Activated naive CD4-positive, alpha-beta T cell treated with anti-CD3 and anti-CD28 coated beads, Interleukin-2, amount 50 U/mL, for 72 hours (primary cell): Measurements from ENCODE around the gene SLC35E2B. TPM values are rescaled to one million over a fixed set of nuclear protein-coding genes. Genes with fewer than 3 reads are reported as not detected.
A peak's percentile ranks its signal among the peaks of the same experiment; 100 is the strongest.

Source experiments
- ATAC-seq, 2 donors: fragments of 150-1000 bp; cut with Tn5 transposase; 2 replicates each; pipeline ENCODE4 v1.10.0; 2021; ENCODE audit warnings: mild to moderate bottlenecking in 2 of 2, moderate library complexity in 2 of 2
- DNase-seq, 2 donors: peaks; one replicate each; pipeline ENCODE4 v3.0.0; 2021 to 2022; ENCODE audit warnings: low spot score in 2 of 2
- H3K27ac Mint-ChIP-seq, 2 donors: one replicate each; pipeline ENCODE4 v1.8.0; 2022; ENCODE audit warnings: mild to moderate bottlenecking in 2 of 2, mixed read lengths in 2 of 2
- H3K36me3 Mint-ChIP-seq, 2 donors: one replicate each; pipeline ENCODE4 v1.8.0; 2022; ENCODE audit warnings: mixed read lengths in 2 of 2
- H3K9me3 Mint-ChIP-seq, 2 donors: one replicate each; pipeline ENCODE4 v1.8.0; 2022; ENCODE audit warnings: mixed read lengths in 2 of 2
- total RNA-seq, 2 donors: library from RNA; stranded (reverse); gene quantifications; one replicate each; pipeline ENCODE4 v1.2.3, GENCODE V29; 2022

The SLC35E2B gene
- total RNA-seq, 2 donors from 2014 or later = 19.0 to 48.5 TPM

DNA sequence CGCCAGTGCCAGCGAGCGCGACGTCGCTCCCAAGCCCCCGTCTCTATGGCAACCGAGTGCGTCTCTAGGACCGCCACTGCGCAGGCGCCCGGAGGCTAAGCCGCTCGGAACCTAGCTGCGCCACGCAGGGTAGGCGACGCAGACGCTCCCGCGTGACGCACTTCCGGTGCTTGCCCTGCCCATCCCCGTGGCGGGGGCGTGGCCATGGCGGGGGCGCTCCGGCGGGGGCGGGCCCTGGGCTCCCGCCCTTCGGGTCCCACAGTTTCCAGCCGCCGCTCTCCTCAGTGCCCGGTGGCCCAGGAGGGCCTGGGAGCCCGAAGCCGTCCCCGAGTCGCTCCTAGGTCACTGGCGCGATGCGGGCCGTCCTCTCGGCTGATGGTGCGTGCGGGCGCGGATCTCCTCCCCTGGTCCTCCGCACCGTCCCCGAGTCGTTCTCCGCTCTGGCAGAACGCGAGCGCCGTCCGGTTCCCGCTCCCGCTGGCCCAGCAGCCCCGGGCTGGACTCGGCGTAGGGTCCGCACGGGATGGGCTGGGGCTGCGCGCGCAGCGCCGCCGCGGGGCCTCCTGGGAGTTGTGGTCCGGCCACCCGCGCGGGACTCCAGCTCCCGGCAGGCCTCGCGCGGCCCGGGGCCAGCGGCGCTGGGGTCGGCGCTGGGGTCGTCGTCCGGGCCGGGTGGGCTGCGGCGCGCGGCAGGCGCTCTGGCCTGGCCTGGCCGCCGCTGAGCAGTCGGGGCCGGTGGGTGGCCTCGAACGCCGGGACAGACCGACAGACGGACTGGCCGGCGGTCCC lies 77.1 kb downstream of the SLC35E2B start, which contains the start of gene MIB2:
MIB2 (plus strand) TSS at position 245 of the 789 bp plus-strand sequence. CDS start 7,953 bp downstream, outside the sequence.
- DNase-seq = peak; percentile 98 to 99
- ATAC-seq = peak; percentile 90
- peak within 1 kb of the TSS; percentile 94 to 98 for H3K27ac Mint-ChIP-seq
- H3K9me3 Mint-ChIP-seq = no peaks in the 10 kb centered on the region
- peaks cover 7 to 16% of the 10 kb centered on the region in 2 donors for H3K36me3 Mint-ChIP-seq

DNA sequence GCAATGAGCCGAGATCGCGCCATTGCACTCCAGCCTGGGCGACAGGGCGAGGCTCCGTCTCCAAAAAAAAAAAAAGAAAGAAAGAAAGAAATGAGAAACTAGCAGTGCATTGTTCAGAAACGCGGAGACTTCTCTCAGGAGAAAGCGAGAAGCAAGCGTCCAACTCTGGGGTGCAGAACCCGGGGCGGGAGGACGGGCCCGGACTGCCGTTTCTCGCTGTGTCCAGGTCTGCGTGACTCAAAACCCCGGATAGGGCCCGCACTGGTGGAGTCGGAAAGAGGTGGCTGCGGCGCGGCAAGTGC lies 77.7 kb downstream of the SLC35E2B start:
- ATAC-seq (no peak), DNase-seq (no peak)

DNA sequence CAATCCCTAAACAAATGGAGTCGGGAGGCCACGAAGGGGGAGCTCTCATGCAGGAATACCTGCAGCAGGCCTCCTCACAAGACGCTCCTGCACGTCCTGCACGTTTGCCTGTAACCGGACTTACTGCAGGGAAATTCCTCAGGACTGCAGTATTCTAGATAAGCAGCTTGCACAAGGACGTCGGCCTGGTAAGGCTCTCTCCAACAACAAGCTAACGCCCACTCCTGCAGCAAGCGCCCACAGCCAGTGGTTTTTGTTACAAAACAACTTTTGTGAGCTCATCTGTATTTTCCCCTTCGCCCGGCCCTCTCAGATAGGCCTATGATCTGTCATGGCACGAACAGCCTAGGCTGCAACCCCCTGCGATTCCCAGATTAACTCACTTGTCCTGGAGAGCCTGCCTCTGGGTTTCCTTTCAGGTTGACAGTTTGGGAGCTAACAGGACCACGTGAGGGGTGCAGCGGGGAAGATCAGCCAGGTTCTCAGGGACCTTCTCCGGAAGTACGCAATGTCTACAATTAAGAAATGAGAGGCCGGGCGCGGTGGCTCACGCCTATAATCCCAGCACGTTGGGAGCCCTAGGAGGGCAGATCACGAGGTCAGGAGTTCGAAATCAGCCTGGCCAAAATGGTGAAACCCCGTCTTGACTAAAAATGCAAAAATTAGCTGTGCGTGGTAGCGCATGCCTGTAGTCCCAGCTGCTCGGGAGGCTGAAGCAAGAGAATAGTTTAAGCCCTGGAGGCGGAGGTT lies 78.2 kb downstream of the SLC35E2B start:
- ATAC-seq = peak in 1 of 2 donors; percentile 21

More for the DNA sequence above, 77.7 kb downstream of the SLC35E2B start:
- peak overlapping the region; percentile 94 to 98 for H3K27ac Mint-ChIP-seq
- no peaks in the 10 kb centered on the region for H3K9me3 Mint-ChIP-seq
- H3K36me3 Mint-ChIP-seq = peaks cover 7 to 16% of the 10 kb centered on the region in 2 donors

DNA sequence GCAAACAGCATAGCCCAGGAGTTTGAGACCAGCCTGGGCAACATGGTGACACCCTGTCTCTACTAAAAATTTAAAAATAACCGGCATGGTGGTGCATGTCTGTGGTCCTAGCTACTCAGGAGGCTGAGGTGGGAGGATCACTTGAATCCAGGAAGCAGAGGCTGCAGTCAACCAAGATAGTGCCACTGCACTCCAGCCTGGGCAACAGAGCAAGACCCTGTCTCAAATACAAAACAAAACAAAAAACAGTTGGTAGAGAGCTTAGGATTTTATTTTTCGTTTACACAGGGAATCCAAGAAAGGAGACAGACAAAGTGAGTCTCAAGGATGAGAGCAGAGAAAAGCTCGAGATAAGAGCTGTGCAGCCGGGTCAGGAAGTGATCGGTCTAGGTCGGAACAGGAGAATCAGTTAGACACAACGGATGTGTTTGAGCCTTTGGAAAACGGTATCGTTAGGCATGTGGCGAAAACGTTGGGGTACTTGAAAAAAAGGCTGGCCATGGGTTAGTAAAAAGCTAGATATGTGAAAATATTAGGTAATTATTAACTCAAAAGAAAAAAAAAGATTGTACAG lies 79.0 kb downstream of the SLC35E2B start:
- no peaks in the 10 kb centered on the region for H3K9me3 Mint-ChIP-seq
- no peak for ATAC-seq
- no peak for DNase-seq
- H3K36me3 Mint-ChIP-seq = peaks cover 7 to 16% of the 10 kb centered on the region in 2 donors
- H3K27ac Mint-ChIP-seq = peak overlapping the region; percentile 94 to 98

More for the DNA sequence above, 78.2 kb downstream of the SLC35E2B start:
- Mint-ChIP-seq H3K36me3 (peaks cover 7 to 16% of the 10 kb centered on the region in 2 donors), H3K27ac (peak overlapping the region; percentile 94 to 98), H3K9me3 (no peaks in the 10 kb centered on the region)
- no peak for DNase-seq

DNA sequence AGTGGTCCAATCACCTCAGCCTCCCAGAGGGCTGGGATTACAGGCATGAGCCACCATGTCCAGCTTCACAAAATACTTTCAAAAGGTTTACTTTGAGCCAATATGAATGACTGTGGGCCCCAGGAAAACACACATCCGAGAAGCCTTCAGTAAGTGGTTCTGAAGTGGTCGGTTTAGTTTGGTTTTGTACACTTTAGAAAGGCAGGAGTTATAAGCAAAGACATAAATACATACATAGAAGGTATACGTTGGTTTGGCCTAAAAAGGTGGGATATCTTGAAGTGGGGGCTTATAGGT lies 80.5 kb downstream of the SLC35E2B start:
- DNase-seq = no peak
- Mint-ChIP-seq H3K27ac (peak overlapping the region in 1 of 2 donors; percentile 44), H3K9me3 (no peaks in the 10 kb centered on the region), H3K36me3 (peaks cover 7 to 16% of the 10 kb centered on the region in 2 donors)
- ATAC-seq = no peak

DNA sequence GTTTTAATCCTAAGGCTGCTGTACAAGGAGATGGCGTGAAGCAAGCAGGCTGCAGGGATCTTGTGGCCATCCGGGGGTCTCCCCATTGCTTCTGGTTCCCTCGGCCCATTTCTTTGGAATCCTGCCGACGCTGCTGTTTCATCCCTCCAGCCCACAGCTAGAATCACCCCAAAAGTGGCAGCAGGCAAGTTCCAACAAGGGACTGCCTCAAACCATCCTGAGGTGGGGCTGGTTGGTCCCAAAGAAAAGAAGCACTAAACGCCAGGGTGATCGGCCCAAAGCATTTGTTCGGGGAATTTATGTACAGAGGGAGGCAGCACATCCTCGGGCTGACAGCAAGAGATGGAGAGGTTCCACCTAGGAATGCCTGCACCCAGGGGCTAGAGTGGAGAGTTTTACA lies 81.8 kb downstream of the SLC35E2B start:
- no peak for ATAC-seq

DNA sequence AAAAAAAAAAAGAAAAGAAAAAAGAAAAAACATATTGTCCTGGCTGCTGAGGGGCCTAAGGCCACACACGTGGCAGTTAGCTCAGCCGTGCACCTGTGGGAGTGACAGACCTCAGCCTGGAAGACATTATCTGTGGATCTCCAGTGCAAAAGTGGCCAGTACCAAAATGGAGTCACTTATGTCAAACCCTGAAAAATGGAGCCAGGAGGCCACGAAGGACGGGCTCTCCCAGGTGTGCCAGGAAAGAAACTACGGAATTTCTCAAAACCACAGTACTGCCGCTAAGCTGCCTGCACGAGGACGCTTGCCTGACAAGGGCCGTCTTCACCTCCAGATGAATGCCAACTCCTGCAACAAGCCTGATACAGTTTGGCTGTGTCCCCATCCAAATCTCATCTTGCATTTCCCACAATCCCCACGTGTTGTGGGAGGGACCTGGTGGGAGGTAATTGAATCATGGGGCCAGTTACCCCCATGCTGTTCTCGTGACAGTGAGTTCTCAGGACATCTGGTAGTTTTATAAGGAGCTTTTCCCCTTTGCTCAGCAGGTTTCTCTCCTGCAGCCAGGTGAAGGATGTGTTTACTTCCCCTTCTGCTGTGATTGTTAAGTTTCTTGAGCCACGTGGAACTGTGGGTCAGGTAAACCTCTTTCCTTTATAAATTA lies 82.6 kb downstream of the SLC35E2B start:
- no peak for ATAC-seq
- Mint-ChIP-seq H3K36me3 (peaks cover 6 to 16% of the 10 kb centered on the region in 2 donors), H3K9me3 (no peaks in the 10 kb centered on the region), H3K27ac (no peak overlapping the region)
- DNase-seq = no peak

More for the DNA sequence above, 81.8 kb downstream of the SLC35E2B start:
- Mint-ChIP-seq H3K27ac (no peak overlapping the region), H3K36me3 (peaks cover 7 to 16% of the 10 kb centered on the region in 2 donors), H3K9me3 (no peaks in the 10 kb centered on the region)
- DNase-seq = no peak

Other genes starting within 250 kb of the SLC35E2B start
- gene ATAD3C, start 243.1 kb downstream of the SLC35E2B start, total RNA-seq = 1 to 10 TPM; 1.1 to 1.9 TPM
- gene ATAD3B, start 221.0 kb downstream of the SLC35E2B start, total RNA-seq = 10 to 100 TPM; 30.1 to 33.1 TPM
- gene ATAD3A, start 180.6 kb downstream of the SLC35E2B start, total RNA-seq = 10 to 100 TPM; 35.7 to 39.7 TPM
- gene TMEM240, start 152.2 kb downstream of the SLC35E2B start, total RNA-seq = under 1 TPM; 0.41 to 0.58 TPM
- gene SSU72, start 117.9 kb downstream of the SLC35E2B start, total RNA-seq = 100 to 1,000 TPM in 1 of 2 donors, 10 to 100 TPM in 1; 82.9 to 121 TPM
- 1 to 10 TPM in 1 of 2 donors, under 1 TPM in 1; 0.18 to 2.9 TPM for gene FNDC10, start 92.7 kb downstream of the SLC35E2B start, total RNA-seq
- gene MIB2, start 77.3 kb downstream of the SLC35E2B start, total RNA-seq = 10 to 100 TPM; 36.7 to 49.8 TPM
- 1 to 10 TPM; 1.6 to 2.7 TPM for gene MMP23B, start 60.6 kb downstream of the SLC35E2B start, total RNA-seq
- 10 to 100 TPM; 32.7 to 41.0 TPM for gene CDK11B, start 33.8 kb downstream of the SLC35E2B start, total RNA-seq
- 100 to 1,000 TPM in 1 of 2 donors, 10 to 100 TPM in 1; 63.0 to 108 TPM for gene CDK11A, start 31.6 kb upstream of the SLC35E2B start, total RNA-seq
- gene NADK, start 85.7 kb upstream of the SLC35E2B start, total RNA-seq = 10 to 100 TPM; 64.7 to 67.6 TPM
- gene GNB1, start 198.3 kb upstream of the SLC35E2B start, total RNA-seq = 100 to 1,000 TPM; 267 to 358 TPM
- gene CALML6, start 222.5 kb upstream of the SLC35E2B start, total RNA-seq = 1 to 10 TPM; 1.4 to 2.6 TPM
- 1 to 10 TPM in 1 of 2 donors, under 1 TPM in 1; 0.64 to 1.5 TPM for gene TMEM52, start 226.5 kb upstream of the SLC35E2B start, total RNA-seq